Glutamatergic neuron (in vitro differentiated cells): ENCODE results near the gene KIR3DL2. TPM values are rescaled to one million over a fixed set of nuclear protein-coding genes. Genes with fewer than 3 reads are reported as not detected.
"Not testable (repeated sequence)": the region's sequence is repeated elsewhere in the genome, so short reads cannot be mapped to it uniquely, and the experiment has no call there.

Experiments used
- DNase-seq: peaks from one replicate; pipeline ENCODE4 v3.0.0; 2022
- H3K27ac Mint-ChIP-seq: one replicate; pipeline ENCODE4 v1.8.0; 2020; ENCODE audit warnings: mild to moderate bottlenecking, mixed read lengths, inconsistent platforms; ENCODE audit not compliant: unreplicated experiment
- H3K27me3 Mint-ChIP-seq: one replicate; pipeline ENCODE4 v1.8.0; 2020; ENCODE audit warnings: mild to moderate bottlenecking, moderate library complexity, mixed read lengths, inconsistent platforms; ENCODE audit not compliant: unreplicated experiment
- H3K36me3 Mint-ChIP-seq: one replicate; pipeline ENCODE4 v1.8.0; 2020; ENCODE audit warnings: mild to moderate bottlenecking, mixed read lengths, inconsistent platforms; ENCODE audit not compliant: unreplicated experiment
- H3K4me1 Mint-ChIP-seq: one replicate; pipeline ENCODE4 v1.8.0; 2020; ENCODE audit warnings: mild to moderate bottlenecking, low read depth, mixed read lengths, inconsistent platforms; ENCODE audit not compliant: unreplicated experiment
- H3K4me3 Mint-ChIP-seq: one replicate; pipeline ENCODE4 v1.8.0; 2020; ENCODE audit warnings: mild to moderate bottlenecking, mixed read lengths, inconsistent platforms; ENCODE audit not compliant: unreplicated experiment
- H3K9me3 Mint-ChIP-seq: one replicate; pipeline ENCODE4 v1.8.0; 2020; ENCODE audit warnings: mild to moderate bottlenecking, moderate library complexity, mixed read lengths, inconsistent platforms; ENCODE audit not compliant: unreplicated experiment
- total RNA-seq: library from RNA; stranded (reverse); fragmentation: NEBNext Ultra II Directional; extraction: Animal tissue kit (Norgen Biotek cat#: 25700); gene quantifications from one replicate; pipeline ENCODE4 v1.2.1, GENCODE V29; 2021; ENCODE audit not compliant: unreplicated experiment
- TF ChIP-seq, protein P1 (sequence below): fragments of 200-600 bp; sonication (generic); IDR thresholded peaks from one replicate; pipeline ENCODE4 v1.5.0; 2021; ENCODE audit not compliant: partially characterized antibody, unreplicated experiment

KIR3DL2 gene
- total RNA-seq, 1 donor from 2014 or later: not detected

- not testable (repeated sequence) for H3K27me3 Mint-ChIP-seq, H3K27ac Mint-ChIP-seq, H3K4me3 Mint-ChIP-seq, DNase-seq, H3K4me1 Mint-ChIP-seq
- Mint-ChIP-seq H3K36me3 (peaks cover 13% of the 10 kb centered on the region), H3K9me3 (peaks cover 15% of the 10 kb centered on the region)
Observed at GRCh38 chr19:54843171-54843570, 7.1 kb upstream of the KIR3DL2 start.

DNA sequence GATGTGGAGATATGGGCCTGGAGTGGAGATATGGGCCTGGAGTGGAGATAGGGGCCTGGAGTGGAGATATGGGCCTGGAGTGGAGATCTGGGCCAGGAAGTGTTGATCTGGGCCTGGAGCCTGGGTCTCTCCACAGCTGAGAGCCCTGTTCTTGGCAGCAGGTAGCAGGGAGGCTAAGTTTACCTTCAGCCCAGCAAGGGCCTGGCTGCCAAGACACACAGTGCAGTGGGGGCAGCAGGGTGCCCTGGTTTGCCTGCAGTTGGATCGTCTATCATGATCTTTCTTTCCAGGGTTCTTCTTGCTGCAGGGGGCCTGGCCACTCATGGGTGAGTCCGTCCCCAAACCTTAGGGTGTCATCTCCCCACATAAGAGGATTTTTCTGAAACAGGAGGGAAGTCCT is 687 bp downstream of the KIR3DL2 start:
- peaks cover 8% of the 10 kb centered on the region for H3K27me3 Mint-ChIP-seq
- H3K36me3 Mint-ChIP-seq: peaks cover 17% of the 10 kb centered on the region
- no peaks in the 10 kb centered on the region for H3K4me1 Mint-ChIP-seq
- DNase-seq: no peak
- TF ChIP-seq, protein P1, sequence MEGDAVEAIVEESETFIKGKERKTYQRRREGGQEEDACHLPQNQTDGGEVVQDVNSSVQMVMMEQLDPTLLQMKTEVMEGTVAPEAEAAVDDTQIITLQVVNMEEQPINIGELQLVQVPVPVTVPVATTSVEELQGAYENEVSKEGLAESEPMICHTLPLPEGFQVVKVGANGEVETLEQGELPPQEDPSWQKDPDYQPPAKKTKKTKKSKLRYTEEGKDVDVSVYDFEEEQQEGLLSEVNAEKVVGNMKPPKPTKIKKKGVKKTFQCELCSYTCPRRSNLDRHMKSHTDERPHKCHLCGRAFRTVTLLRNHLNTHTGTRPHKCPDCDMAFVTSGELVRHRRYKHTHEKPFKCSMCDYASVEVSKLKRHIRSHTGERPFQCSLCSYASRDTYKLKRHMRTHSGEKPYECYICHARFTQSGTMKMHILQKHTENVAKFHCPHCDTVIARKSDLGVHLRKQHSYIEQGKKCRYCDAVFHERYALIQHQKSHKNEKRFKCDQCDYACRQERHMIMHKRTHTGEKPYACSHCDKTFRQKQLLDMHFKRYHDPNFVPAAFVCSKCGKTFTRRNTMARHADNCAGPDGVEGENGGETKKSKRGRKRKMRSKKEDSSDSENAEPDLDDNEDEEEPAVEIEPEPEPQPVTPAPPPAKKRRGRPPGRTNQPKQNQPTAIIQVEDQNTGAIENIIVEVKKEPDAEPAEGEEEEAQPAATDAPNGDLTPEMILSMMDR: no peak
- peaks cover 23% of the 10 kb centered on the region for H3K9me3 Mint-ChIP-seq
- H3K27ac Mint-ChIP-seq: no peak overlapping the region
- H3K4me3 Mint-ChIP-seq: no peak overlapping the region

- Mint-ChIP-seq H3K4me1 (no peaks in the 10 kb centered on the region), H3K36me3 (peaks cover 17% of the 10 kb centered on the region), H3K27ac (no peak overlapping the region), H3K4me3 (no peak overlapping the region), H3K9me3 (peaks cover 22% of the 10 kb centered on the region), H3K27me3 (peaks cover 8% of the 10 kb centered on the region)
- TF ChIP-seq, protein P1: no peak
- no peak for DNase-seq
Observed at GRCh38 chr19:54851353-54851752, 1.1 kb downstream of the KIR3DL2 start.

GRCh38 chr19:54855241-54855640 is 5.0 kb downstream of the KIR3DL2 start:
- H3K27me3 Mint-ChIP-seq, H3K36me3 Mint-ChIP-seq, H3K4me3 Mint-ChIP-seq, H3K4me1 Mint-ChIP-seq, DNase-seq, H3K27ac Mint-ChIP-seq: not testable (repeated sequence)
- H3K9me3 Mint-ChIP-seq: peaks cover 15% of the 10 kb centered on the region

DNA sequence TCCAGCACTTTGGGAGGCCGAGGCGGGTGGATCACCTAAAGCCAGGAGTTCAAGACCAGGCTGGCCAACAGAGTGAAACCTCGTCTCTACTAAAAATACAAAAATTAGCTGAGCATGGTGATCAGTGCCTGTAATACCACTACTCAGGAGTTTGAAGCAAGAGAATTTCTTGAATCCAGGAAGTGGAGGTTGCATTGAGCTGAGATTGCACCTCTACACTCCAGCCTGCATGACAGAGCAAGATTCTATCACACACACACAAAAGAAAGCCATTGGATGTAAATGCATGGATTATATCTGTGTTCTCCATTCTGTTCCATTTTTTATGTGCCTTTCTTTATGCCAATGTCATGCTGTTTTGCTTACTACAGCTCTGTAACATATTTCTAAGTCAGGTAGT is 8.2 kb downstream of the KIR3DL2 start:
- not testable (repeated sequence) for H3K4me1 Mint-ChIP-seq, H3K27ac Mint-ChIP-seq, H3K4me3 Mint-ChIP-seq, H3K9me3 Mint-ChIP-seq, H3K36me3 Mint-ChIP-seq, H3K27me3 Mint-ChIP-seq, DNase-seq

DNA sequence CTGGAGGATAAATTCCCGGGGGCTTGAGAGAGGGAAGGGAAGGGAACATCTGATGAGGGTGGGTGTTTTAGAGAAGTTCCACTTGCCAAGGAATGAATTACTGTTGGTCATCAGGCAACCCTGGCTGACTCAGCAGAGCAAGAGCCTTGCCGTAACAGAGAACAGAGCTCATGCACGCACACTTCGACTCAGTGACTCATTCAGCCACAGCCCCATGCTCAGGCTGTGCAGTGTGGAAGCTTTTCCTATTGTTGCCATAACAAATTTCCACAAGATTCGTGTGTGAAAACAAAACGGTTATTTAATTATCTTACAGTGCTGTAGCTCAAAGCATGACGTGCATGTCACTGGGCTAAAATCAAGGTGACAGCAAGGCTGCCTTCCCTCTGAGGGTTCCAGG is 9.2 kb downstream of the KIR3DL2 start:
- DNase-seq, H3K27me3 Mint-ChIP-seq, H3K9me3 Mint-ChIP-seq, H3K36me3 Mint-ChIP-seq, H3K4me3 Mint-ChIP-seq, H3K27ac Mint-ChIP-seq, H3K4me1 Mint-ChIP-seq: not testable (repeated sequence)

- not testable (repeated sequence) for H3K27ac Mint-ChIP-seq, H3K4me3 Mint-ChIP-seq, DNase-seq, H3K27me3 Mint-ChIP-seq, H3K4me1 Mint-ChIP-seq, H3K9me3 Mint-ChIP-seq, H3K36me3 Mint-ChIP-seq
Observed at GRCh38 chr19:54863459-54863858, 13.2 kb downstream of the KIR3DL2 start.

DNA sequence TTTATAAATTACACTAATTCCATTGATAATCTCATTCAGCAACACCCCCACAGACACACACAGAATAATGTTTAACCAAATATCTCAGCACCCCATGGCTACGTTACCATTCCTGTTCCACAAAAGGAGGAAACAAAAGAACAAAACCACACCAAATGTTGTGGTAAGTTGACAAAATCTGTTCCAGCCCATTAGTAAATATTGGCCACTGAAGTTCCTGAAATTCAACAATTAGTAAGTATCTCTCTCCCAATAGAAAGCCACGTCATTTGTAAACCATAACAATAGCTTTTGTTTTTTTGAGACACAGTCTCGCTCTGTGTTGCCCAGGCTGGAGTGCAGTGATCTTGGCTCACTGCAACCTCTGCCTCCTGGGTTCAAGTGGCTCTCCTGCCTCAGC is 21.5 kb downstream of the KIR3DL2 start:
- Mint-ChIP-seq H3K27ac (no peak overlapping the region), H3K4me3 (no peak overlapping the region), H3K4me1 (no peaks in the 10 kb centered on the region), H3K36me3 (no peaks in the 10 kb centered on the region), H3K27me3 (peaks cover under 1% of the 10 kb centered on the region), H3K9me3 (peaks cover 3% of the 10 kb centered on the region)
- DNase-seq: no peak
- TF ChIP-seq, protein P1: no peak
